Smooth muscle cell (in vitro differentiated cells): Measurements from ENCODE around the gene RGS16. TPM values are rescaled to one million over a fixed set of nuclear protein-coding genes. Genes with fewer than 3 reads are reported as not detected.
A peak's percentile ranks its signal among the peaks of the same experiment; 100 is the strongest.

Source experiments
- DNase-seq: peaks from one replicate; lab custom pipeline; 2025; ENCODE audit not compliant: unreplicated experiment; lab: John Stamatoyannopoulos, UW
- H2AFZ ChIP-seq: fragments of 200-600 bp; sonication (generic); 2 replicates; pipeline ENCODE4 v1.6.0; 2016; ENCODE audit warnings: antibody characterized with exemption, low read depth, mild to moderate bottlenecking
- H3F3A ChIP-seq: fragments of 200-600 bp; sonication (generic); 2 replicates; pipeline ENCODE4 v1.6.0; 2017; ENCODE audit warnings: antibody characterized with exemption, low read depth
- H3K27ac ChIP-seq: fragments of 200-600 bp; sonication (generic); 2 replicates; pipeline ENCODE4 v1.5.1; 2016; ENCODE audit warnings: low read depth, mild to moderate bottlenecking
- H3K27me3 ChIP-seq: fragments of 200-600 bp; sonication (generic); 2 replicates; pipeline ENCODE4 v1.6.1; 2016; ENCODE audit warnings: low read depth, mild to moderate bottlenecking
- H3K36me3 ChIP-seq: fragments of 200-600 bp; sonication (generic); 2 replicates; pipeline ENCODE4 v1.5.1; 2016; ENCODE audit warnings: low read depth
- H3K4me1 ChIP-seq: fragments of 200-600 bp; sonication (generic); 2 replicates; pipeline ENCODE4 v1.5.1; 2016; ENCODE audit warnings: low read depth
- H3K4me2 ChIP-seq: fragments of 200-600 bp; sonication (generic); 2 replicates; pipeline ENCODE4 v1.6.0; 2016; ENCODE audit warnings: mild to moderate bottlenecking
- H3K4me3 ChIP-seq: fragments of 200-600 bp; sonication (generic); 2 replicates; pipeline ENCODE4 v1.5.1; 2016; ENCODE audit warnings: mild to moderate bottlenecking
- H3K79me2 ChIP-seq: fragments of 200-600 bp; sonication (generic); 2 replicates; pipeline ENCODE4 v1.6.0; 2016; ENCODE audit warnings: low read depth, mild to moderate bottlenecking
- H3K9ac ChIP-seq: fragments of 200-600 bp; sonication (generic); 2 replicates; pipeline ENCODE4 v1.6.0; 2016; ENCODE audit warnings: low read depth
- H3K9me3 ChIP-seq: fragments of 200-600 bp; sonication (generic); replicated peaks from 2 replicates; pipeline ENCODE4 v1.5.1; 2016; ENCODE audit warnings: low read depth
- H4K20me1 ChIP-seq: fragments of 200-600 bp; sonication (generic); 2 replicates; pipeline ENCODE4 v1.6.0; 2016; ENCODE audit warnings: low read depth
- CTCF ChIP-seq: fragments of 200-600 bp; sonication (generic); IDR thresholded peaks from 2 replicates; pipeline ENCODE4 v1.5.1; 2017; ENCODE audit warnings: borderline replicate concordance, mild to moderate bottlenecking, antibody characterized with exemption; ENCODE audit not compliant: insufficient read depth, poor library complexity, severe bottlenecking
- WGBS: methylation state at CpG from one replicate; pipeline ENCODE4 v1.1.7; 2016; ENCODE audit warnings: low lambda C conversion rate; 5-methylcytosine and 5-hydroxymethylcytosine counted together
- polyA plus RNA-seq: library from polyadenylated mRNA; unstranded; fragments of >200 nt; fragmentation: Nextera tagmentation; extraction: Ambion mirVana; gene quantifications from 2 replicates; pipeline ENCODE4 v1.2.1, GENCODE V29; 2016
- total RNA-seq: library from RNA; depleted of rRNA; stranded (reverse); fragments of >200 nt; gene quantifications from 2 replicates; pipeline ENCODE4 v1.2.3, GENCODE V29; 2014

The RGS16 gene
- total and polyA plus RNA-seq, 2 experiments from 2014 or later: 2.9 to 9.9 TPM

DNA sequence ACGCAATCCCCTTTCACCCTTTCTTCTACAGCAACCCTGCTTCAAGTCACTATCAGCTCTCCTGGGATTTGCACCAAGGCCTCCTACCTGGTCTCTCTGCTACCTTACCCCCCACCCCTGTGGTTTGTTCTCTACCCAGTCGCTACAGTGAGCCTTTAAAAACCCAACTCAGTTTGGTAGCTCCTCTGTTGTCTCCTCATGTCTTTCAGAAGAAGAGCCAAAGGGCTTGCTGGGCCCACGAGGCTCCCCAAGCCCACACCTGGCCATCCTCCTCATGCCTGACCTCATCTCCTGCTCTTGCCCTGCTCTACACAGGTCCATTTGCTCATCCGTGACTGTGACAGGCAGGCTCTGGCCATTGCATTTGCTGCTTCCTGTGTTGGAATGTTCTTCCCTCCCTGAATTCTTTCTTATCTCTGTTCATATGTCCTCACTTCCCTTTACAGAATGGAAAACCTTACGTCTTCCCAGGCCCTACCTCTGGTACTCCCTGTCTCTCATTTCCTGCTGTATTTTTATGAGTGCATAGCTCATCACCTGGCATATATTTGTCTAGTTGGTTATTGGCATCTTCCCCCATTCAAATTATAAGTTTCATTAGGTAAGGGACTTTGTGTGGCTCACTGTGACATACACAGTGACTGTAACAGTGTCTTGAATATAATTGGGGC is 3.3 kb downstream of the RGS16 start:
- DNase-seq: no peak
- Histone ChIP-seq H4K20me1 (no peaks in the 10 kb centered on the region), H3K9ac (no peak overlapping the region), H3K4me3 (no peak overlapping the region), H3K4me1 (peaks cover 10% of the 10 kb centered on the region), H3K36me3 (no peaks in the 10 kb centered on the region), H3K9me3 (no peaks in the 10 kb centered on the region), H3K4me2 (no peak overlapping the region), H3K79me2 (no peaks in the 10 kb centered on the region), H3K27me3 (no peaks in the 10 kb centered on the region), H2AFZ (no peak overlapping the region), H3F3A (no peaks in the 10 kb centered on the region), H3K27ac (no peak overlapping the region)
- TF ChIP-seq CTCF: no peak
- 81% methylated on average over 5 of the region's 5 CpGs for WGBS

GRCh38 chr1:182600036-182600713 is 4.0 kb downstream of the RGS16 start:
- no peak overlapping the region for H2AFZ ChIP-seq
- no peak for TF ChIP-seq CTCF
- no peaks in the 10 kb centered on the region for H3K9me3 ChIP-seq
- no peaks in the 10 kb centered on the region for H3K36me3 ChIP-seq
- peaks cover 10% of the 10 kb centered on the region for H3K4me1 ChIP-seq
- WGBS: 92% methylated on average over 17 of the region's 17 CpGs
- H3F3A ChIP-seq: no peaks in the 10 kb centered on the region
- H3K27ac ChIP-seq: no peak overlapping the region
- no peak overlapping the region for H3K9ac ChIP-seq
- H4K20me1 ChIP-seq: no peaks in the 10 kb centered on the region
- no peak overlapping the region for H3K4me3 ChIP-seq
- no peak for DNase-seq
- H3K4me2 ChIP-seq: no peak overlapping the region
- no peaks in the 10 kb centered on the region for H3K27me3 ChIP-seq
- H3K79me2 ChIP-seq: no peaks in the 10 kb centered on the region

- H3K9ac ChIP-seq: no peak overlapping the region
- H3K79me2 ChIP-seq: no peaks in the 10 kb centered on the region
- H3K4me1 ChIP-seq: peaks cover 10% of the 10 kb centered on the region
- H3K9me3 ChIP-seq: no peaks in the 10 kb centered on the region
- no peak overlapping the region for H3K4me3 ChIP-seq
- H3K36me3 ChIP-seq: no peaks in the 10 kb centered on the region
- no peak overlapping the region for H3K27ac ChIP-seq
- H3K27me3 ChIP-seq: no peaks in the 10 kb centered on the region
- peak; percentile 32 for TF ChIP-seq CTCF
- no peaks in the 10 kb centered on the region for H4K20me1 ChIP-seq
- WGBS: 88% methylated on average over 6 of the region's 6 CpGs
- no peaks in the 10 kb centered on the region for H3F3A ChIP-seq
- no peak overlapping the region for H3K4me2 ChIP-seq
- no peak overlapping the region for H2AFZ ChIP-seq
- no peak for DNase-seq
These were observed 4.8 kb downstream of the RGS16 start for GRCh38 chr1:182599339-182599738.

GRCh38 chr1:182598296-182598695 is 5.9 kb downstream of the RGS16 start:
- Histone ChIP-seq H3K9ac (no peak overlapping the region), H3K4me1 (peaks cover 2% of the 10 kb centered on the region), H4K20me1 (no peaks in the 10 kb centered on the region), H3F3A (no peaks in the 10 kb centered on the region), H3K4me3 (no peak overlapping the region), H3K27ac (no peak overlapping the region), H3K27me3 (no peaks in the 10 kb centered on the region), H2AFZ (no peak overlapping the region), H3K4me2 (no peak overlapping the region), H3K9me3 (no peaks in the 10 kb centered on the region), H3K79me2 (no peaks in the 10 kb centered on the region), H3K36me3 (no peaks in the 10 kb centered on the region)
- DNase-seq: no peak
- WGBS: 87% methylated on average over 5 of the region's 5 CpGs
- no peak for TF ChIP-seq CTCF
